HG03280 (cell line): ENCODE data around the gene CLUH.
"Not testable (repeated sequence)": the region's sequence is repeated elsewhere in the genome, so short reads cannot be mapped to it uniquely, and the experiment has no call there.

Source experiments
- ATAC-seq: cut with Tn5 transposase; IDR thresholded peaks from one replicate; pipeline ENCODE4 v1.9.1; 2021; ENCODE audit warnings: mild to moderate bottlenecking, moderate library complexity; ENCODE audit not compliant: unreplicated experiment

The CLUH gene

DNA sequence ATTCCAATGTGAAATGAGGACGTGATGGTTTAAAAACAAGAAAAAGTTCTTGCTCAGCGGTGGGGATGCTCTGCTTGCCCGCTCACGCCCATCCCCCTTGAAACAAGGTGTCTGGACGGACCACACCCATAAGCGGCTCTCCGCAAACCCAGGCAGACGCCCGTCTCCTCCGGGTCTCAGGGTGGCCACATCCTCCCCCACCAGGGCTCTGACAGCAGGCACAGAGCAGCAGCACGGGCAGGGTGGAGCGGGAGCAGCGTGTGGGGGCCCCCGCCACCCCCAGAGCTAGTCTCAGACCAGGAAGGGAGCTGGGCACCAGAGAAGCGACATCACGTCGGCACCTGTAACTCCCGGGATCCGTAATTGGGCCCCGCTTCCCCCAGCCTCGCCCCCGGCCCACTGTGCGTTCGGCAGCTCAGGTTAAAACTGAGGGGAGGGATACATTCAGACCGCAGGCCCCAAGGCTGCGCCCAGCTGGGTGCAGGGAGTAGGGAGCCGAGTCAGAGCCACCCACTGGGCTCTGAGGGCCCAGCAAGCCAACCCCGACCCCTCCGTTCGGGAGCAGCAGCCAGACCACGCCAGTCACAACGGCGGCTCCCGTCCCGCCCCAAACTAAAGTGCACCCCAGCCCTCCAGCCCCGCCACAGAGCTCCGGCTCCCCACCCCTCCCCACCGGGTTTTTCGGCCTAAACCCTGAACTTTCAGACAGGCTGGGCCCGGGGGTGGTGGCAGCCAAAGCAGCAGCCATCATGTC lies 22.0 kb downstream of the CLUH start:
- no peak for ATAC-seq

DNA sequence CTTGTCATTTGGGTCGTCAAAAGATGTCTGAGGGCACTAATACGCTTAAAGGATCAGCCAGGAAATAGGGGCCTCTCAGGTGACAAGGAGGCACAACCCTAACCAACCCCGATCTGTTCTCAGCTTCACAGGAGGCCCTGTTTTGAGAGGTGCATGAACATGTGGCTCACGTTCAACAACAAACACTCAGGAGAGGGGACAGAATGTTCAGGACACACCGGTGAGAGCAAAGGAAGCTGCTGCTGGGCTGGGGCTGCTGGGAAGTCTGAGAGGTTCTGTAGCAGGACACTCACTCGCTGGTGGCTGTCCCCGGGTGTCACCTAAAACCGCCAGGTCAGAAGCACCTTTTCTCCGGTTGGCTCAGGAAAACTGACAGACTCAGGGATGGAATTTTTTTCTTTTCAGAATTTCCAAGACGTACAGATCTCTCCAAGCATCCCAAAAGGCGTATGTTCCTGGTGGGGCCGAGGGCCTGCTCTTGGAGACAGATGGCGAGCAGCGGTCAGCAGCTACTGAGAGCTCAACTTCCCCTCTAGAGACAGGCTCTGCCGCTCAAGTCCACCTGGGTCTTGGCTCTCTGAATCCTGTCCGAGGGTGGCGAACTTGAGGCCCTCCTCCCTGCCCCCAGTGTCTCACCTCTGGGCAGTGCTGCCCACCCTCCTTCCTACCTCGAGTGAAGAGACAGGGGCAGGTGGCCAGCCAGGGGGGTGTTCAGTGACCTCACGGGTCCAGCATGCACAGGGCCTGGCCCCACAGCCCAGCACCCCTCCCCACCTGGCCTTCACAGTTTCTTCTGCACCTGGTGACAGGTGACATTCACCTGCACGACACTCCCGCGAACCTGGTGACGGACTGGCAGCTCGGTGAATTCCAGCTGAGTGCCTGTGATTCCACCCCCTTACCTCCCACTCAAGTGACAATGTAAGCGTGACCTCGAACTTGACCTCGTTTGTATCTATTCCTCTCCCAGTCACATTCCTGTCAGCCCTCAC lies 22.9 kb downstream of the CLUH start:
- no peak for ATAC-seq

DNA sequence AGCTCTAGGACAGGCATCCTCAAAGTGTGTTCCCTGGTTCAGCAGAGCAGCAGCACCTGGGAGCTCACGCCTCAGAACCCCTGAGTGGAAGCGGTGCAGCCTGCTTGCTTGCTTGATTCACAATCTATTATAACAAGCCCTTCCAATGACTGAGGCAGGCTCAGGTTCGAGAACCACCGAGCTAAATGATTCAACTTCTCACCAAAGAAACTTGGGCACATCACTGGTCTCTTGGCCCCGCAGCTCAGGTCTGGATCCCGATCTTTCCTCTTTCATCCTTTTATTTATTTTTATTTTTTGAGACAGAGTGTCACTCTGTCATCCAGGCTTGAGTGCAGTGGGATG lies 24.5 kb downstream of the CLUH start:
- ATAC-seq = no peak

DNA sequence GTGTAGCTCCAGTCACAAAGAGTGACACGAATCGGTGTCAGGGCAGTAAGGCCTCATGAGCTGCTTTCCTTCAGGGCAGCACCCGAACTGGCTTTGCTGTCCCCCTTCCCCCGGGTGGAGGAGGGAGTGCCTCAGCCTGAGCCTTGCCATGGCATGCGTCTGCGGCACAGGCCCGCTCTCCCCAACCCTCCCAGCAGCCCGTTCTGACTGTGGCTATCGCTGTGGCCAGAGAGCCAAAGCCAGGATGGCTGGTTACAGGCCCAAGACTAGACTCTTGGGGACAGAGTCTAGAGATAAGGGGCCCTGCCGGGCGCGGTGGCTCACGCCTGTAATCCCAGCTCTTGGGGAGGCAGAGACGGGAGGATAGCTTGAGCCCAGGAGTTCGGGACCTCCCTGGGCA lies 25.9 kb downstream of the CLUH start:
- ATAC-seq = no peak

DNA sequence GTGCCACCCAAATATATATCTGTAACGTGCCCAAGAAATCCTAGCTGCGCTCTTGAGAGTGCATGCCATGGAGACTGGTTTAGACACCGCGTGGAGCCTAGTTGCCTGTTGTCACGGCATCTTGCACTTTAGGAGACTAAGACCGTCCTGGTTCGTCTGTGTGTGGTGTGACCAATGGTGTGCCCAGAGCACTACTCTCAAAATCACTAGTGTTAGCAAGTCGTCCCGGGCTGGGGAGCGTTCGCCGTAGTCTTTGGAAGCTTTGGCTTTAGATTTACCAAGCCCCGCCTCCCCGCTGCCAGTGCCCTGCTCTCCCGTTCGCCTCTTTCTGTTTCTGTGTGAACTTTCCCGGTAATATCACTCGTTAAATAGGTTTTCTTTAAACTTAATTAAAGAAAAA lies 27.0 kb downstream of the CLUH start:
- ATAC-seq = no peak

DNA sequence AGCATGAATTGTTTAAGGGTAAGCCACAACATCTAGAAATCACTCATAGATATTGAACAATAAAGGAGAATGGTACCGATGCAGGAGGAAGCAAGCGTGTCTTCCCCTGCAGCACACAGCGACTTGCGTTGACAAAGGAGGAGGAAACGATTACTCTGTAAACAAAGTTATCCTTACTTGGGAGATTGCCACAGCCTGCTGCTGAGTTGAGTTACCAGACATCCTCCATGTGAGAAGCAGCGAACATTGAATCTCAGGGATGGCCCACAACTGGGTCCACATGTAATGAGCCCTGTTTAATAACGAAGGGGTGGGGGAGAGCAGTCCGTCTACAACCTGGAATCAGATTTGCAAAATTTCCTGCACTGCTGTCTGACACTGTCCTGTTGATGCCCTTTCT lies 27.7 kb downstream of the CLUH start:
- no peak for ATAC-seq

DNA sequence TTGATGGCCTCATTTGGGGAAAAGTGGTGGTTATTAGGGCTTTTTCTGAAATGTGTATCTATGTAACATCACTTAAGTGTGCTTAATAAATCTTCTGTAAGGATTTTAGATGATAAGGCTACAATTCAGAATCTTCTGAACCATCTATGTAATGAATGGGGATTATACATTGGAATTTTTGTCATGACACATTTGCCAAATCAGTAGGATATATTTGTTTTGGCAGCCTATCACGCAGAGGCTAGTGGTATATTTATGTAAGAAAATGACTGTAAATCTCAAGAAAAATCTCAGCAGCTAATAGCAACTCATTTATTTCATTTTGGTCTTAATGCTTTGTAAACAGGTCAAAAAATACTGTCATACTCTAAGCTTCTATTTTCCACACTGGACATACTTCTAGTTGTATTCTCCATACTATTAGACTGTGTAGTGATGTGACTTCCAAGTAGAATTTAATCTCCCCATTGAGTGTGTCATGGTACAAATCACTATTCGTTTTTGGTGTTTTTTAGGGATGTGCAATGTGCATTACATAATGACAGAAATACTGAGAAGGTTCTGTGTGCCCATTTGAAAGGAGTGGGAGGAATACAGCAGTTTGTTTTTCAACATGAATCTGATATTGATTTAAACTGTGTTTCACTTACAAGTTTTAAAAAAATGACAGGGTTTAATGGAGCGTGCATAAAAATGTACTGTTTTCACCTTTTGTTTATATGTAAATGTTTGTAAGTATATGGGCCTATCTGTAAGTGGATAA lies 29.2 kb downstream of the CLUH start:
- no peak for ATAC-seq

DNA sequence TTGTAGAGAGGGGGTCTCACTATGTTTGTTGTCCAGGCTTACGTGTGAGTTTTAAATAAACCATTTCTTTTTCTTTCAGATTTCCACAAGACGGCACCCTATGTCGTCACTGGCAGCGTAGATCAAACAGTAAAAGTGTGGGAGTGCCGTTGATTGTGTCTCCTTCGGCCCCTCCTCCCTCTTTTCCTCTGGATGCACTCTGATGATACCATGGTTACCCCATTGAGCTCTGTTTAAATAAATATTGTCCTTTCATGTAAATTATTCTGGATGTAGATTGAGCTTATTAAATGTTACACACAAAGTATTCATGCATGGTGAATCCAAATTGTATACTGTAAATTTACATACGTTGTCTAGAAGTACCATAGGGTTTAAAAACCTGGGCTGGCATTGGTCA lies 29.9 kb downstream of the CLUH start:
- ATAC-seq = no peak

DNA sequence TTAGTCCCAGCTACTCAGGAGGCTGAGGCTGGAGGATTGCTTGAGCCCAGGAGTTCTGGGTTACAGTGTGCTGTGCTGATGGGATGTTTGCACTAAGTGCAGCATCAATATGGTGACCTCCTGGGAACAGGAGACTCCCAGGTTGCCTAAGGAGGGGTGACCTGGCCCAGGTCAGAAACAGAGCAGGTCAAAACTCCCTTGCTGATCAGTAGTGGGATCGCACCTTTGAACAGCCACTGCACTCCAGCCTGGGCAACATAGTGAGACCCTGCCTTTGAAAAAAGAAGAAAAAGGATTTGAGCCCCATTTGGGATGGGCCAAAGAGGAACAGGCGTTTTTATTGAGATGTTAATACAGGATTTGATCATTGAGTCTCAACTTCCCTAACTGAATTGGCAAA lies 30.6 kb downstream of the CLUH start:
- no peak for ATAC-seq

DNA sequence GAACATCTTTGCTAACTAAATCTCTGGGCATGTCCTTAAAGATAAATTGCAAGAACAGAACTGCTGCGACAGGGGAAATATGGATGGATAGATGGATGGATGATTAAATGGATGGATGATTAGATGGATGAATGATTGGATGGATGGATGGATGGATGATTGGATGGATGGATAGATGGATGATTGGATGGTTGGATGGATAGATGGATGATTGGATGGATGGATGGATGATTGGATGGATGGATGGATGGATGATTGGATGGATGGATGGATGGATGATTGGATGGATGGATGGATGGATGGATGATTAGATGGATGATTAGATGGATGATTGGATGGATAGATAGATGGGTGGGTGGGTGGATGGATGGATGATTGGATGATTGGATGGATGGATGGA lies 32.3 kb downstream of the CLUH start:
- ATAC-seq = not testable (repeated sequence)

DNA sequence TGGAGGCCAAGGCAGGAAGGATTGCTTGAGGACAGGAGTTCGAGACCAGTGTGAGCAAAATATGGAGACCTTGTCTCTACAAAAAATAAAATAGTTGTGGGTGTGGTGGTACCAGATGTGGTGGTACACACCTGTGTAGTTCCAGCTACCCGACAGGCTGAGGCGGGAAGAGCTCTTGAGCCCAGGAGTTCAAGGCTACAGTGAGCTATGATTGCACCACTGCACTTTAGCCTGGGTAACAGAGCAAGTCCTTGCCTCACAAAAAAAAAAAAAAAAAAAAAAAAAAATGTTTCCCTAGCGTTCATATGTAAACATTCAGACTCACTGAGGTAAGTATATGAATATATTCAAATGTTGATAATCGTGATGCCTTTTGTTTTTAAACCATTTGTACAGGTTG lies 39.5 kb downstream of the CLUH start:
- ATAC-seq = no peak

DNA sequence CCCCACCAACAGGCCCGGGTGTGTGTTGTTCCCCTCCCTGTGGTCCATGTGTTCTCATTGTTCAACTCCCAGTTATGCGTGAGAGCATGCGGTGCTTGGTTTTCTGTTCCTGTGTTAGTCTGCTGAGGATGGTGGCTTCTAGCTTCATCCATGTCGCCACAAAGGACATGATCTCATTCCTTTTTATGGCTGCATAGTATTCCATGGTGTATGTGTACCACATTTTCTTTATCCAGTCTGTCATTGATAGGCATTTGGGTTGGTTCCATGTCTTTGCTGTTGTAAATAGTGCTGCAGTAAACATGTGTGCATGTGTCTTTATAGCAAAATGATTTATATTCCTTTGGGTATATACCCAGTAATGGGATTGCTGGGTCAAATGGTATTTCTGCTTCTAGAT lies 51.2 kb downstream of the CLUH start:
- not testable (repeated sequence) for ATAC-seq

DNA sequence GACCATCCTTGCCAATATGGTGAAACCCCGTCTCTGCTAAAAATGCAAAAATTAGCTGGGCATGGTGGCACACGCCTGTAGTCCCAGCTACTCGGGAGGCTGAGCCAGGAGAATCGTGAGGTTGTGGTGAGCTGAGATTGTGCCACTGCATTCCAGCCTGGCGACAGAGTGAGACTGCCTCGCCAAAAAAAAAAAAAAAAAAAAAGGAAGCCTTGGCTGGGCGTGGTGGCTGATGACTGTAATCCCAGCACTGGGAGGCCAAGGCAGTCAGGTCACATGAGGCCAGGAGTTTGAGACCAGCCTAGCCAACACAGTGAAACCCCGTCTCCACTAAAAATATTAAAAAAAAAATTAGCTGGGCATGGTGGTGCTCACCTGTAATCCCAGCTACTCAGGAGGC lies 52.2 kb downstream of the CLUH start:
- not testable (repeated sequence) for ATAC-seq

DNA sequence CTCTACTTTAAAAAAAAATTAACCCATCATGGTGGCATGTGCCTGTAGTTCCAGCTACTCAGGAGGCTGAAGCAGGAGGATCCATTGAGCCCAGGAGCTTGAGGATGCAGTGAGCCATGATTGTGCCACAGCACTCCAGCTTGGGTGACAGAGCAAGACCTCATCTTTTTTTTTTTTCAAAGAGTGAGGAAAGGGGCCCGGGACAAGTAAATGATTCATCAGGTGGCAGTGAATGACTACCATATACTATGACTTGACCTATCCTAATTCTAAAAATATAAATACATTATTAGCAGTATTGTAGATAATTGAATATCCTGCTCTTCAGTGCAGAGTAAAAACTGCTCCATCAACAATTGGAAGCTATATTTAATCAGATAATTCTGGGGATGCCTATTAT lies 55.3 kb downstream of the CLUH start:
- ATAC-seq = no peak

DNA sequence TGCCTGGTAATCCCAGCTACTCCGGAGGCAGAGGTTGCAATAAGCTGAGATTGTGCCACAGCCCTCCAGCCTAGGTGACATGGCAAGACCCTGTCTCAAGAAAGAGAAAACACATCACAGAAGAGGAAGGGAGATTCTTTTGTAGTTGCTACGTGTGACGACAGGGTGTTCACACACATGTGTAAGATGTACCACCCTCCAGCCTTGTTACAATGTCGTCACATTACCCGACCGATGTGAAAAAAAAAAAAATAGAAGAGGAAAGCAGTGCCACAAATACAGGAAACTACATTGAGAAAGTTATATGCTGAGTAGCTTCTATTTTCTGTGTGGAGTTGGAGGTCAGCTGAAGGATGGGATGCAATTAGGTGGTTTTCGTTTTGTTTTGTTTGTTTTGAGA lies 56.0 kb downstream of the CLUH start:
- ATAC-seq = no peak

DNA sequence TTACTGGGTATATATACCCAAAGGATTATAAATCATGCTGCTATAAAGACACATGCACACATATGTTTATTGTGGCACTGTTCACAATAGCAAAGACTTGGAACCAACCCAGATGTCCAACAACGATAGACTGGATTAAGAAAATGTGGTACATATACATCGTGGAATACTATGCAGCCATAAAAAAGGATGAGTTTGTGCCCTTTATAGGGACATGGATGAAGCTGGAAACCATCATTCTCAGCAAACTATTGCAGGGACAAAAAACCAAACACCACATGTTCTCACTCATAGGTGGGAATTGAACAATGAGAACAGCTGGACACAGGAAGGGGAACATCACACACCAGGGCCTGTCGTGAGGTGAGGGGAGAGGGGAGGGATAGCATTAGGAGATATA lies 58.7 kb downstream of the CLUH start:
- not testable (repeated sequence) for ATAC-seq

DNA sequence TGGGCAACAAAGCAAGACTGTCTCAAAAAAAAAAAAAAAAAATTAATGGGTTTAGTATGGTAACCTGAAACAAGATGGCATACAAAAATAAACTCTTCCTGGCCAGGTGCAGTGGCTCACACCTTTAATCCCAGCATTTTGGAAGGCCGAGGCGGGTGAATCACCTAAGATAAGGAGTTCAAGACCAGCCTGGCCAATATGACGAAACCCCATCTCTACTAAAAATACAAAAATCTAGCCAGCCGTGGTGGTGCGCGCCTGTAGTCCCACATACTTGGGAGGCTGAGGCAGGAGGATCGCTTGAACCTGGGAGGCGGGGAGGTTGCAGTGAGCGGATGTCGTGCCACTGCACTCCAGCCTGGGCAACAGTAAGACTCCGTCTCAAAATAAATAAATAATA lies 62.4 kb downstream of the CLUH start:
- no peak for ATAC-seq

DNA sequence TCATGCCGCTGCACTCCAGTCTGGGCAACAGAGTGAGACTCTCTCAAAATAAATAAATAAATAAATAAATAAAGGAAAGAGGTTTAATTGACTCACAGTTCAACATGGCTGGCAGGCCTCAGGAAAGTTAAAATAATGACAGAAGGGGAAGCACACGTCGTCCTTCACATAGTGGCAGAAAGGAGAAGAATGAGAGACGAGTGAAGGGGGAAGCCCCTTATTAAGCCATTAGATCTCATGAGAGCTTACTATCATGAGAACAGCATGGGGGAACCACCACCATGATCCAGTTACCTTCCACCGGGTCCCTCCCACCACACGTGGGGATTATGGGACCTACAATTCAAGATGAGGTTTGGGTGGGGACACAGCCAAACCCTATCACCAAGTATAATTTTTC lies 63.6 kb downstream of the CLUH start:
- ATAC-seq = no peak

DNA sequence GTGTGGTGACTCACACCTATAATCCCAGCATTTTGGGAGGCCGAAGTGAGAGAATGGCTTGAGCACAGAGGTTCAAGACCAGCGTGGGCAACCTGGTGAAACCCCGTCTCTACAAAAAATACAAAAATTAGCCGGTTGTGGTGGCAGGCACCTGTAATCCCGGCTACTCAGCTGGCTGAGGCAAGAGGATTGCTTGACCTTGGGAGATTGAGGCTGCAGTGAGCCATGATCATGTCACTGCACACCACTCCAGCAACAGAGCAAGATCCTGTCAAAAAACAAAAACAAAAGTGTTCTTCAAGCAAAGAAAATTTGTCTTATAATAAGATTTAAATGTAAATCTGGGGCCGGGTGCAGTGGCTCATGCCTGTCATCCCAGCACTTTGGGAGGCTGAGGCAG lies 66.6 kb downstream of the CLUH start:
- ATAC-seq = no peak
